Ascending aorta (tissue), 2 donors: Measurements from ENCODE around the gene LDLRAD4. TPM values are rescaled to one million over a fixed set of nuclear protein-coding genes. Genes with fewer than 3 reads are reported as not detected.

Source experiments
- DNase-seq, 2 donors: peaks; one replicate each; pipeline ENCODE4 v3.0.0-alpha.2; 2019; ENCODE audit warnings: low spot score in 2 of 2
- H3K27ac ChIP-seq, 2 donors: fragments of 200-600 bp; sonication (generic); one replicate each; pipeline ENCODE4 v1.5.1; 2016 to 2017; ENCODE audit warnings: mild to moderate bottlenecking in 1 of 2
- H3K27me3 ChIP-seq: fragments of 200-600 bp; sonication (generic); one replicate; pipeline ENCODE4 v1.5.1; 2017
- H3K36me3 ChIP-seq, 2 donors: fragments of 200-600 bp; sonication (generic); one replicate each; pipeline ENCODE4 v1.5.1; 2016
- H3K4me1 ChIP-seq, 2 donors: fragments of 200-600 bp; sonication (generic); one replicate each; pipeline ENCODE4 v1.5.1; 2016 to 2017; ENCODE audit warnings: mild to moderate bottlenecking in 1 of 2
- H3K4me3 ChIP-seq, 2 donors: fragments of 200-600 bp; sonication (generic); one replicate each; pipeline ENCODE4 v1.5.1; 2016 to 2017; ENCODE audit warnings: mild to moderate bottlenecking in 1 of 2
- H3K9me3 ChIP-seq, 2 donors: fragments of 200-600 bp; sonication (generic); one replicate each; pipeline ENCODE4 v1.5.1; 2016
- intact Hi-C: fragments of 100-400 bp; cut with DNase I; formaldehyde crosslinking; loops from one replicate; pipeline ENCODE4 v1.15.1; 2023
- total RNA-seq: library from RNA; depleted of rRNA; stranded (reverse); fragments of >200 nt; gene quantifications from one replicate; pipeline ENCODE4 v1.1.0, GENCODE V29; 2016
- TF ChIP-seq, protein P1 (sequence below), 3 experiments: fragments of 200-600 bp in 2 of 3; fragments of 450-650 bp in 1 of 3; sonication (generic) in 2 of 3; IDR thresholded peaks; one replicate each; pipeline ENCODE4 v1.5.1; 2016 to 2019; ENCODE audit warnings: antibody characterized with exemption in 3 of 3, mild to moderate bottlenecking in 1 of 3, moderate library complexity in 1 of 3

Gene LDLRAD4
- total RNA-seq, 1 donor from 2014 or later, result 21.0 TPM

GRCh38 chr18:13183359-13183758 is 35.2 kb upstream of the LDLRAD4 start:
- H3K27me3 ChIP-seq, result no peaks in the 10 kb centered on the region

GRCh38 chr18:13183790-13184189 is 34.8 kb upstream of the LDLRAD4 start:
- H3K36me3 ChIP-seq, result no peaks in the 10 kb centered on the region
- H3K4me1 ChIP-seq, result no peaks in the 10 kb centered on the region
- DNase-seq, result no peak
- no peak overlapping the region for H3K27ac ChIP-seq
- intact Hi-C loops, result no loop called here
- TF ChIP-seq, protein P1, sequence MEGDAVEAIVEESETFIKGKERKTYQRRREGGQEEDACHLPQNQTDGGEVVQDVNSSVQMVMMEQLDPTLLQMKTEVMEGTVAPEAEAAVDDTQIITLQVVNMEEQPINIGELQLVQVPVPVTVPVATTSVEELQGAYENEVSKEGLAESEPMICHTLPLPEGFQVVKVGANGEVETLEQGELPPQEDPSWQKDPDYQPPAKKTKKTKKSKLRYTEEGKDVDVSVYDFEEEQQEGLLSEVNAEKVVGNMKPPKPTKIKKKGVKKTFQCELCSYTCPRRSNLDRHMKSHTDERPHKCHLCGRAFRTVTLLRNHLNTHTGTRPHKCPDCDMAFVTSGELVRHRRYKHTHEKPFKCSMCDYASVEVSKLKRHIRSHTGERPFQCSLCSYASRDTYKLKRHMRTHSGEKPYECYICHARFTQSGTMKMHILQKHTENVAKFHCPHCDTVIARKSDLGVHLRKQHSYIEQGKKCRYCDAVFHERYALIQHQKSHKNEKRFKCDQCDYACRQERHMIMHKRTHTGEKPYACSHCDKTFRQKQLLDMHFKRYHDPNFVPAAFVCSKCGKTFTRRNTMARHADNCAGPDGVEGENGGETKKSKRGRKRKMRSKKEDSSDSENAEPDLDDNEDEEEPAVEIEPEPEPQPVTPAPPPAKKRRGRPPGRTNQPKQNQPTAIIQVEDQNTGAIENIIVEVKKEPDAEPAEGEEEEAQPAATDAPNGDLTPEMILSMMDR (IDR thresholded peaks at IDR 0.05), result no peak
- no peaks in the 10 kb centered on the region for H3K9me3 ChIP-seq
- H3K27me3 ChIP-seq, result no peaks in the 10 kb centered on the region
- no peak overlapping the region for H3K4me3 ChIP-seq

More at GRCh38 chr18:13183359-13183758, 35.2 kb upstream of the LDLRAD4 start:
- intact Hi-C loops, result no loop called here
- Histone ChIP-seq H3K36me3 (no peaks in the 10 kb centered on the region), H3K4me1 (no peaks in the 10 kb centered on the region), H3K4me3 (no peak overlapping the region), H3K27ac (no peak overlapping the region), H3K9me3 (no peaks in the 10 kb centered on the region)
- no peak for DNase-seq
- TF ChIP-seq, protein P1 (IDR thresholded peaks at IDR 0.05), result no peak

DNA sequence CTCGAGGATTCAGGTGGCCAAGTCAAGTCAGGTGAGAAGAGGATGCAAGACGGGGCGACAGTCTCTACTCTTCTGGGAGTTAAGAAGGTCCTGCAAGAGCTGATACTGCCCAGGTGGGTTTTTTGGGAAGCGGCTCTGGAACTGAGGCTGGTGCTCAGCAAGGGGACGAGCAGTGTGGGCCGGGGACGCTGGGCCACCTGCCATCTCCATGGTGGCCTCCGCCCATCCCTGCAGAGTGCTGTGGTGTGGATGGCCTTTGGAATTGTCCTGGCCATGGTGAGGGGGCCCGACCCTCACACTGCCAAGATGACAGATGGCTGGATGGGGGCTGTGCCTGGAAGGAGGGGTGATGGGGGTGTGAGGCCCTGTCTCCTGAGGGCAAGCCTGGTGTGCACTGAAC is 34.2 kb upstream of the LDLRAD4 start:
- Histone ChIP-seq H3K4me3 (no peak overlapping the region), H3K9me3 (no peaks in the 10 kb centered on the region)
- intact Hi-C loops, result no loop called here

GRCh38 chr18:13185675-13186198 is 32.8 kb upstream of the LDLRAD4 start:
- Histone ChIP-seq H3K36me3 (no peaks in the 10 kb centered on the region), H3K27me3 (no peaks in the 10 kb centered on the region), H3K4me1 (no peaks in the 10 kb centered on the region), H3K27ac (no peak overlapping the region), H3K4me3 (no peak overlapping the region), H3K9me3 (no peaks in the 10 kb centered on the region)
- DNase-seq, result no peak
- intact Hi-C loops, result no loop called here
- TF ChIP-seq, protein P1 (IDR thresholded peaks at IDR 0.05), result no peak

More for the DNA sequence above, 34.2 kb upstream of the LDLRAD4 start:
- no peaks in the 10 kb centered on the region for H3K4me1 ChIP-seq
- no peaks in the 10 kb centered on the region for H3K27me3 ChIP-seq
- H3K36me3 ChIP-seq, result no peaks in the 10 kb centered on the region
- H3K27ac ChIP-seq, result no peak overlapping the region
- DNase-seq, result no peak
- TF ChIP-seq, protein P1 (IDR thresholded peaks at IDR 0.05), result no peak

DNA sequence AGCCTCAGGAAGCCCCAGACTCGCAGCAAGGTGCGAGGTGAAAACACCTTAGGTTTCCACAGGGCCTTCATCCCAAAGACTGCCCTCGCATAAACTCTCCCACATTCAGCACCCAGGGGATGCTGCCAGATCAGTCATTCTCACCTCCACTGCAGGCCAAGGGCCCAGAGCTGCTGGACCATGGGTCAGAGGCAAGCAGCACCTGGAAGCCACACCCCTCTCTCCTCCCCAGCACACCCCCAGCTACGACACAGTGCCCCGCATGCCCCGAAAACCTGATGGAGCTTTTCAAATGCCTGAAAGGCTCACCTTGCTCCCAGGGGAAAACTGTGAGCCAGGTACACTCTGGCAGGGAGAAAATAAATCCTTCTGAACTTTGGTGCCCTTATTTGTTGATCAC is 31.9 kb upstream of the LDLRAD4 start:
- DNase-seq, result no peak
- no peaks in the 10 kb centered on the region for H3K4me1 ChIP-seq
- no peaks in the 10 kb centered on the region for H3K36me3 ChIP-seq
- no peaks in the 10 kb centered on the region for H3K9me3 ChIP-seq
- no peaks in the 10 kb centered on the region for H3K27me3 ChIP-seq
- intact Hi-C loops, result no loop called here
- no peak overlapping the region for H3K4me3 ChIP-seq
- no peak overlapping the region for H3K27ac ChIP-seq
- TF ChIP-seq, protein P1 (IDR thresholded peaks at IDR 0.05), result no peak

DNA sequence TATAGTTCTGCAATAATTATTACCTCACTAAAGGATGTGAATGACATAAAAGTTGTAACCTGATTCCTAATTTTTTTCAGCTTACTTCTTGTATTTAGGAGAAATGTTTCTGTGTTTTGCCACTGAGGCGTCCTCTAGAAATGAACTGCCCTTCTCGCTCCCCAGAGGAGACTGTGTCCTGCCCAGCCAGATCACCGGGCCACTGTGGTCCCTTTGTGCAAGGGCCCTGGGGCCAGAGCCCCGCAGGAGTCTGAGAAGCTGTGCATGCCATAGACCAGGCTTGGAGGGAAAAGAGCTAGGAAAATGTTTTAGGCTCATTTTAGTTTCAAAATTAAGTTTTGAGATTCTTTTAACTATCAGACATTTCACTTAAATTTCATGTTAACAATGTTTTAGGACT is 31.1 kb upstream of the LDLRAD4 start:
- Histone ChIP-seq H3K36me3 (no peaks in the 10 kb centered on the region), H3K4me3 (no peak overlapping the region), H3K27ac (no peak overlapping the region), H3K9me3 (no peaks in the 10 kb centered on the region), H3K27me3 (no peaks in the 10 kb centered on the region), H3K4me1 (no peaks in the 10 kb centered on the region)
- intact Hi-C loops, result no loop called here
- no peak for DNase-seq
- TF ChIP-seq, protein P1 (IDR thresholded peaks at IDR 0.05), result no peak
